Left cardiac atrium (tissue), 4 donors: Measurements from ENCODE around the gene KMT2A. TPM values are rescaled to one million over a fixed set of nuclear protein-coding genes. Genes with fewer than 3 reads are reported as not detected.

ENCODE experiments used
- ATAC-seq, 2 donors: fragments of 200-7000 bp; cut with Tn5 transposase; one replicate each; pipeline ENCODE4 v1.9.1; 2020; ENCODE audit warnings: mild to moderate bottlenecking in 2 of 2, moderate library complexity in 2 of 2
- DNase-seq: peaks from one replicate; pipeline ENCODE4 v3.0.0-alpha.2; 2020
- intact Hi-C, 2 donors: fragments of 100-400 bp; cut with DNase I; formaldehyde crosslinking; loops; one replicate each; pipeline versions ENCODE4 v1.14.1 to v1.15.1; 2022 to 2023
- total RNA-seq, 2 donors: library from RNA; stranded (reverse); fragmentation: NEBNext Ultra II Directional; extraction: Animal tissue kit (Norgen Biotek cat#: 25700); gene quantifications; one replicate each; pipeline ENCODE4 v1.2.1, GENCODE V29; 2021
- donor health status: DM: no; HTN: yes; CAD: no.
- donor health status: DM: no; HTN: yes; CAD: no; lungs with severe emphysema.
- donor health status: DM: yes; HTN: yes; CAD: no.
- donor health status: Dilated cardiomyopathy.

KMT2A gene
- total RNA-seq, 2 donors from 2014 or later, result 23.7 to 25.2 TPM

DNA sequence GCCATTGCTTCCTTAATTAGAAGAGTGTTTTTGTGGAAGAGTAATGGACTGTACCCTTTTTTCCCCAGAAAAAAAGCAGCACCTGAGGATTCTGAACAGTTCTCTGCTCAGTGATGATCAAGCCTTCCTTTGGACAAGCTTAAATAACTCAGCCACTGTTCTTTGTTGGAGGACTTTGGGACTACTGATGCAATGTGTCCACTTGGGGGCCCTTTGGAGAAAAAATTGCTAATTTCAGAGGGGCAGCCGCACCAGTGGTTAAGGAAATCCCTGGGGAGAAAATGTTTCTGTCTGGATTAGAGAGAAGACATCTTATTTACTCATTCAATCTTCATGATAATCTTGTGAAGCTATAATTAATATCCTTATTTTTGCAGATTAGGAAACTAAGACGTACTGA, 5.3 kb upstream of the KMT2A start:
- intact Hi-C loops, result no loop called here
- DNase-seq, result no peak
- ATAC-seq, result no peak

DNA sequence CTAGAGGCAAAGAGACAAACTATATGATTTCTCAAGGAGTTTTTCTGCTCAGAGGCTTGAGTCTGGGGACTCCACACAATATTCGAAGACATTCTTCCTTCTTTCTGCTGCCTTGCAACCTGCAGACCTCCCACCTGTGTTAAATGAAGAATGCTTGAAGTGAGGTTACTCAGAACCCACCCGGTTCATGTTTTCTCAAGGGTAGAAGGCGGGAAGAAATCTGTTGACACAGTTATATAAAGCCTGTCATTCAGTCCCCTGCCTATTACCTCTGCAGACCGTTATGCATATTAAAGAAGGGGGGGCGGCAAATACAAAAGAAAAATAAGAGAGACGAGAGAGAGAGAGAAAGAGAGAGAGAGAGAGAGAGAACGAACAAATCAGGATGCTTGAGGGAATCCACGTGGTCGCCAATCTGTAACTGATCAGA, 2.2 kb upstream of the KMT2A start:
- intact Hi-C loops, result no loop called here
- no peak for DNase-seq
- no peak for ATAC-seq

GRCh38 chr11:118434553-118435289, 1.6 kb upstream of the KMT2A start:
- intact Hi-C loops, result loop anchor here in 1 of 2 donors (5.0 kb wide), 1 partner anchor 32 kb away; the partner anchor contains the start of gene ATP5MG
- peak in 1 of 2 donors; percentile 3 for ATAC-seq
- no peak for DNase-seq

DNA sequence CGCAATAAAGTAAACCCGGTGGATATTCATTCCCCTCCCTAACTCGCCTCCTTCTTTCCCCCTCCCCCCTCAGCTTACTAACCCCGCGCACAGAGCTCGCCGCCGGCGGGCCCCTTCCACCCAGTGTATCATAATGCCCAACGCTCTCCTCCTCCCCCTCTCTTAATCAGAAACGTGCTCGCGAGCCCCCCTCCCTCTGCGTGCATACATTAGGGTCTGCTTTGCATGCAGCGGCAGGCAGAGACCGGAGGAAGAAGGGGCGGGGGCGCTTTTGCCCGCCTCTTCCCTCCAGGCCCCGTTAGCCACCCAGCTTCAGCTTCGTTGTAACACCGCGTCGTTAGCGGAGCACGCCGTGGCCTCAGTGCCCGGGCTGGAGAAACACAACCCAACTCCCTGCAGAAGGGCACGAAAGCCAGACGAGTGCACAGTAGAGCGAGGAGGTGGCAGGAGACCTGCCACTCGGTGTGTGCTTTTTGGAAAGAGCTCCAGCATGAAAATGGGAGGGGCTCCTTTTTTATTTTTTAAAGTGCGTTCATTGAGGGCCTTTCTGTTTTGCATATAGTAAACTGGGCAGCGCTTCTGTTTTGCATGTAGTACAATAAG, 901 bp upstream of the KMT2A start:
- intact Hi-C loops, result loop anchor here in 1 of 2 donors (5.0 kb wide), 1 partner anchor 33 kb away; the partner anchor contains the start of gene ATP5MG
- ATAC-seq (peak; percentile 23 to 33), DNase-seq (peak; percentile 56)

DNA sequence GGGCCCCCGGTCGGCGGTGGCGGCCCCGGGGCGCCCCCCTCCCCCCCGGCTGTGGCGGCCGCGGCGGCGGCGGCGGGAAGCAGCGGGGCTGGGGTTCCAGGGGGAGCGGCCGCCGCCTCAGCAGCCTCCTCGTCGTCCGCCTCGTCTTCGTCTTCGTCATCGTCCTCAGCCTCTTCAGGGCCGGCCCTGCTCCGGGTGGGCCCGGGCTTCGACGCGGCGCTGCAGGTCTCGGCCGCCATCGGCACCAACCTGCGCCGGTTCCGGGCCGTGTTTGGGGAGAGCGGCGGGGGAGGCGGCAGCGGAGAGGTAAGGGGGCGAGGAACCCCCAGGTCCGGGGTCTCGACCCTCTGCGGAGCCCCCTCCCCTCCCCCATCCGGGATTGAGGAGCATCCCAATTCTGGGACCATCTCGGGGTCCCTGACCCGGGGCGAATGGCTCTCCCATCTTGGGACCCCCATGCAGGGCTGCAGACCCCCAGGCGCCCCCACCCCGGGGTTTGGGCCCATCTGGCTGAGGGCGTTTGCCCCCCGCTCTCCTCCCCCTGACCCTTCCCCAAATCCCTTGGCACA, 431 bp downstream of the KMT2A start:
- peak; percentile 39 for DNase-seq
- no peak for ATAC-seq
- intact Hi-C loops, result loop anchor here in 1 of 2 donors (5.0 kb wide), 1 partner anchor 34 kb away; the partner anchor contains the start of gene ATP5MG

DNA sequence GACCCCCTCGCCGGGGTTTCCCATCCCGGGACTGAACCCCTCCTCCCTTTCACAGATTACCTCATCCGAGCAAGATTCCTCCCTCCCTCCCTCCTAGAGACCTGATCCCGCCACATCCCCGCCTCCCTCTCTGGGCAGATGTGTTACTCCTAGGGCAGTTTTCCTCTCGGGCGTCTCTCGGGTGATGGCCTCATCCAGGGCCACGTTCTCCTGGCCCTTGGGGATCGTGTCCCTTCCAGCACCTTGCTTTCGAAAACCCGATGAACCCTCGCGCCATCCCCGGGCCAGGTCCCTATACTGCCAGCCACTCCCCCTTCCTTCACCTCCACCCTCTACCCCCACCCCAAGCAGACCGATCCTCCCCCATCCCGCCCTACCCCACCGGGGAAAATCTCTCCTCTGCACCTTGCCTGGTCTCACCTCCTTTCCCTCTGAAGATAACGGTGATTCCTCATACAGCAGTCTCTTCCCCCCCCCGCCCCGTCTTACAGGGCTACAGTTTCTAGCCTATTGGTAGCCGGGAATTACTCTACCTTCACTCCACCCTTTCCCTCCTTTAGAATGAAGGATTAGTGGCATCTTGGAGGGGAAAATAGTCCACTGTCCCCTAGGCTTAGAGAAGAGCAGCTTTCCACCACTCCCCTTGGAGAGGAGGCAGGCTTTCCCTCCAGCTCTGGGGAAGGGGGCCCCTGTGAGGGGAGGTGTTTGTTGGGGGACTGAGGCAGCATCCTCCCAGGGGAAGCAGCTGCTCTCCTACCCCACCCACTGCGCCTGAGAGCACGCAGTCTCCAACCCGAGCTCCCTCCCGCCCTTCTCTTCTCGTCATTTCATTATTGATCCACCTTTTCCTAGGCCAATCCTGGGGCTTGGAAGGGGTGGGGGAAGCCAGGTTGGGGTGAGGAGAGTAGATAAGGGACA, 1.2 kb downstream of the KMT2A start:
- intact Hi-C loops, result loop anchor here in 1 of 2 donors (5.0 kb wide), 1 partner anchor 35 kb away; the partner anchor contains the start of gene ATP5MG
- ATAC-seq (peak in 1 of 2 donors; percentile 16), DNase-seq (peak; percentile 47)

- intact Hi-C loops, result loop anchor here in 1 of 2 donors (5.0 kb wide), 1 partner anchor 36 kb away; the partner anchor contains the start of gene ATP5MG
- peak; percentile 48 for DNase-seq
- ATAC-seq, result peak in 1 of 2 donors; percentile 15
Observed at GRCh38 chr11:118438314-118438931, 2.1 kb downstream of the KMT2A start.

DNA sequence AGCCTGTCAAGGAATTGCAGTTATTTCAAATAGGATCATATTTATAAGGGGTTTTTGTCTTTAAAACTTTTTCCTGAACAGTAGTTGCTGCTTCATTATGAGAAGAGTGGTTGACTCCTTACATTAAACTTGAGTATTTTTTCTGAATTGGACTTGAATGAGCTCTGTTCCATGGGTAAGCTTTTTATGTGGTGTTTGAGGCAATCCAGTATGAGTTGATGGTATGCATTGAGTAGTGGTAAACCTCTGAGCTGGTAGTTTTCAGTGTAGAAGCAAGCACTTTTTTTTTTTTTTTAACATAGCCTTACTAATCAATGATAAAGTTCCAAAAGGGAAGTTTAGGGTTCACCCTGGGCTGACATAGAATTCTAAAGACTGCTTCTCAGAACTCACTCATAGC, 3.4 kb downstream of the KMT2A start:
- ATAC-seq, result no peak
- intact Hi-C loops, result loop anchor here in 1 of 2 donors (5.0 kb wide), 1 partner anchor 37 kb away; the partner anchor contains the start of gene ATP5MG
- DNase-seq, result no peak

GRCh38 chr11:118441770-118442275, 5.5 kb downstream of the KMT2A start:
- no peak for DNase-seq
- intact Hi-C loops, result no loop called here
- no peak for ATAC-seq

DNA sequence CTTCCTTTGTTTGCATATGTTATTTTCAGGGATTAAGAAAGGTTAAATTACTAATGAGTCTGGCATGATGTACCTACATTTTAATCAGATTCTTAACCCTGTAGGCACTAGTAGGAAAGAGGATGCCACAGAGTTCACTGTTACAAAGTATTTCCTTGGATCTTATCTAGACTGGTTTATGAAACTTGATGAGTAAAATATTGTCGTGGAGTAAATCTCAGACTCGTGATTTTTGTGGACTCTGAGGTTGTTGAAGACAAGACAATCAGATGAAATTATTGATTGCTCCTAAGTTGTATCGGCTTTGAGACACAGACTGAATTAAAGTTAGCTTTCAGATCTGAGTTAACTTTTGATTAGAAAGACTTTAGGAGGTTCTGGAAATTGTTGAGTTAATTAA, 6.0 kb downstream of the KMT2A start:
- intact Hi-C loops, result no loop called here
- DNase-seq, result no peak
- ATAC-seq, result no peak

DNA sequence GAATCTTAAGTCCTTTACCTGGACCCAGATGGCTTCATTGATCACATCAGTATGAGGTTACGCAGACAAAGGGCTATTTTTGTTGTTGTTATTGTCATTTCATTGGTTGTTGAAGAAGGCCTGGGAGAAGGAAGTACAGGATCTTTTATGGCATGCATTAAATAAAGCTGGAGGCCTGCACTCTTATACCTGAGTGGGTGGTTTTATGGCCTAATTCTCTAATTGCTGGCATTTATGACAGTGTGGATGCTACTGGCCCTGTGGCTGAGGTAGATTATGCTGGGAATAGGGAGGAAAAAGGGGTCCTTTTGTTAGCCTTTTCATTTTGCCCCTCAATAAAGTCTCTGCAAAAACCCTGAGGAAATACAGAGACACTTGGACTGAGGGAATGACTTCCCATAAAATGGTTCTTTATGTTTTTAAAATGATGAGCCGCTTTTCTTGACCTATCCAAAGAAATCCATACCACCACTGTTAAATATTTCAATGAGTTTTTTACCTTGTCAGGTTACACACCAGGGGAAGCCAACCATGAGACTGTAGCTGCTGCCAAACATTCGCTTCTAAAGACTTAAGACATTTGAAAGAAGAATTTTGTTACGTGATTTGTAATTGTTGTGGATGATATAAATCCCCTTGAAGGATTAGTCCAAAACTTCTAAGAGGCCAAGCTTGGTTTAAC, 6.8 kb downstream of the KMT2A start:
- intact Hi-C loops, result no loop called here
- ATAC-seq (no peak), DNase-seq (no peak)

GRCh38 chr11:118443590-118444218, 7.4 kb downstream of the KMT2A start:
- intact Hi-C loops, result no loop called here
- no peak for ATAC-seq
- DNase-seq, result no peak

DNA sequence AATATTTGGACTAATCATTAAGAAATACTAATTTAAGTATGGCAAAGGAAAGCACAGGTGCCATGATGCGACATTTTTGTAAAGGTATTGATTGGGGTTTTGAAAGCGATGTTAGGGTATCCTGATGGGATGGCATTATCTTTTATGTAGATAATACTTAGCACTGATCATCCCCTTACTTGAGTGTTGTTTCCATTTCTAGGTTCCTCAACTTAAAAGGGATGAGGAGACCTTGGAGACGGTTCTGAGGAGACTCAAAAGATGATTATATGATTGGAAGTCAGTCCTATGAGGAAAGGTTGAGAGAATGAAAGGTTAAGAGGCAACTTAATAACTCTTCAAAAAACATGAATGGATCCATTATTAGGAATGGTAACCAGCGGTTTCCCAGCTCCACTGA, 11.1 kb downstream of the KMT2A start:
- DNase-seq (no peak), ATAC-seq (no peak)
- intact Hi-C loops, result no loop called here

DNA sequence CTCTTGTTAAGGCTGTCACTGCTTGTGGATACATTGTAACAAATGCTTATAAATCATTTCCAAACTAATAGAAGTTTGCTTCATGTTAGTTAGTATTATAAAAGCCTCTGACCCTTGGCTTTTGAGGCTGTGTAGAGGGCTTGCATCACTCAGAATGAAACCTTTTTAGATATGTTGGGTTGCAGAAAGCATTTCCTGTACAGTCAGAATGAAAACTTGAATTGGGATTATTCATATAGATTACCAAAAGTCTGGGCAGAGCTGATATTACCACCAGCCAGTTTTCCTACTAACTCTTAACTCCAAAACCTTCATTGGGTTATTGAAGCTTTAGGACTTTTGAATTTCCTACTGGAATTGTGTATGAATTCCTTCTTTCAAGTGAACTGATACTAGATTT, 12.0 kb downstream of the KMT2A start:
- ATAC-seq, result no peak
- DNase-seq, result no peak
- intact Hi-C loops, result no loop called here

DNA sequence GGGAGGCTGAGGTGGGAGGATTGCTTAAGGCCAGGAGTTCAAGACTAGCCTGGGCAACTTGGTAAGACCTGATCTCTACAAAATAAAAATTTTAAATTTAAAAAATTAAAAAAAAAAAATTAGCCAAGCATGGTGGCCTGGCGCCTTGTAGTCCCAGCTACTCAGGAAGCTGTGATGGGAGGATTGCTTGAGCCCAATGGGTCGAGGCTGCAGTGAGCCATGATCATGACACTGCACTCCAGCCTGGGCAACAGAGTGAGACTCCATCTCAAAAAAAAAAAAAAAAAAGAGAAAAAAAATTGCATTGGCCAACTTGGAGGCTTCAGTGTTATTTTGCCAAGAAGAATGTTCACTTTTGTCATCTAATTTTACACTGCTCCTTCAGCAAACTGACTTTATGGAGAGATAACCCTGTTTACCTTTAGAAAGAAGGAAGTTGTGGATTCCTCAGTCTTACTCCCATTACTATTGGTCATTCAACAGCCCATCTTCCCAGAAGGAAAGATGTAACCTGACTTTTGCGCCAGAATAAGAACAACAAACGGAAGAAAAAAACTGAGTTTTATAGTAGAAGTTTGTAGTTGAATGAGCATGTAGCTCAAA, 13.1 kb downstream of the KMT2A start:
- DNase-seq, result no peak
- intact Hi-C loops, result no loop called here
- no peak for ATAC-seq

GRCh38 chr11:118450451-118450850, 14.2 kb downstream of the KMT2A start:
- ATAC-seq, result no peak
- no peak for DNase-seq
- intact Hi-C loops, result no loop called here

DNA sequence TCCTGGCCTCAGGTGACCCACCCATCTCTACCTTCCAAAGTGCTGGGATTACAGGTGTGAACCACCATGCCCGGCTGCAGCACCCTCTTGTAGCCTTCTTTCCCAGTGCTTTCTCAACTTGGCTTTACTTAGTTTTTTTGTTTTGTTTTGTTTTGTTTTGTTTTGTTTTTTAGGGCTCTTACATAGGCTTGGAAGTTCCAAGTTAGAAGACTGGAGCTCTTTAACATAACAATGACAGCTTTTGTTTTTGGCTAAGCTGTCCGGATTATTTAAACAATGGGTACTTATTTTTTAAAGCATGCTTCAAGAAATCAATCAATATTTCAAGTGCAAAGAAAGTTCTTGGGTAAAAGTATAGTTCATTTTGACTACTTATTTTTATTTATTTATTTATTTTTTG, 25.9 kb downstream of the KMT2A start:
- DNase-seq (no peak), ATAC-seq (no peak)
- intact Hi-C loops, result no loop called here
